Measurements from ENCODE around the gene DPEP2.

- TF ChIP-seq ZBTB7B (CRISPR knock-in tag; IDR thresholded peaks at IDR 0.05) = no peak
- no peak for TF ChIP-seq KIAA2018 (CRISPR knock-in tag; IDR thresholded peaks at IDR 0.05; ENCODE audit: borderline replicate concordance)
- TF ChIP-seq TARDBP (CRISPR knock-in tag; IDR thresholded peaks at IDR 0.05) = no peak
- no peak for TF ChIP-seq ADNP (CRISPR knock-in tag; IDR thresholded peaks at IDR 0.05)
- TF ChIP-seq ZNF644 (CRISPR knock-in tag; IDR thresholded peaks at IDR 0.05; ENCODE audit: low read depth) = no peak
- no peak for TF ChIP-seq PHF20 (CRISPR knock-in tag; IDR thresholded peaks at IDR 0.05)
- no peak for TF ChIP-seq ZSCAN20 (CRISPR knock-in tag; IDR thresholded peaks at IDR 0.05; ENCODE audit: borderline replicate concordance)
- TF ChIP-seq POLR2A (IDR thresholded peaks at IDR 0.05; ENCODE audit: insufficient read depth in 1 of 2, low read depth in 2 of 2, low read length in 2 of 2) = no peak
- TF ChIP-seq NBN (conservative IDR thresholded peaks at IDR 0.05) = no peak
- TF ChIP-seq SP2 (CRISPR knock-in tag; IDR thresholded peaks at IDR 0.05) = no peak
- TF ChIP-seq GPBP1L1 (CRISPR knock-in tag; IDR thresholded peaks at IDR 0.05) = no peak
- TF ChIP-seq, protein P1, sequence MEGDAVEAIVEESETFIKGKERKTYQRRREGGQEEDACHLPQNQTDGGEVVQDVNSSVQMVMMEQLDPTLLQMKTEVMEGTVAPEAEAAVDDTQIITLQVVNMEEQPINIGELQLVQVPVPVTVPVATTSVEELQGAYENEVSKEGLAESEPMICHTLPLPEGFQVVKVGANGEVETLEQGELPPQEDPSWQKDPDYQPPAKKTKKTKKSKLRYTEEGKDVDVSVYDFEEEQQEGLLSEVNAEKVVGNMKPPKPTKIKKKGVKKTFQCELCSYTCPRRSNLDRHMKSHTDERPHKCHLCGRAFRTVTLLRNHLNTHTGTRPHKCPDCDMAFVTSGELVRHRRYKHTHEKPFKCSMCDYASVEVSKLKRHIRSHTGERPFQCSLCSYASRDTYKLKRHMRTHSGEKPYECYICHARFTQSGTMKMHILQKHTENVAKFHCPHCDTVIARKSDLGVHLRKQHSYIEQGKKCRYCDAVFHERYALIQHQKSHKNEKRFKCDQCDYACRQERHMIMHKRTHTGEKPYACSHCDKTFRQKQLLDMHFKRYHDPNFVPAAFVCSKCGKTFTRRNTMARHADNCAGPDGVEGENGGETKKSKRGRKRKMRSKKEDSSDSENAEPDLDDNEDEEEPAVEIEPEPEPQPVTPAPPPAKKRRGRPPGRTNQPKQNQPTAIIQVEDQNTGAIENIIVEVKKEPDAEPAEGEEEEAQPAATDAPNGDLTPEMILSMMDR (CRISPR knock-in tag; IDR thresholded peaks at IDR 0.05) = no peak
- no peak for TF ChIP-seq TCF7L2 (IDR thresholded peaks at IDR 0.05; ENCODE audit: low read depth, low read length)
- no peak for TF ChIP-seq MEIS2 (CRISPR knock-in tag; IDR thresholded peaks at IDR 0.05)
Measured at GRCh38 chr16:68005211-68005610, 5.9 kb upstream of the DPEP2 start.

All from HepG2 (cell line).